Neuronal stem cell (in vitro differentiated cells): ENCODE measurements around the gene ZDHHC22.

ENCODE experiments used
- DNase-seq: peaks from one replicate; pipeline ENCODE4 v3.0.0-alpha.2; 2013; ENCODE audit warnings: low spot score
- H2AFZ ChIP-seq: one replicate; pipeline ENCODE4 v1.6.1; 2013; ENCODE audit warnings: mild to moderate bottlenecking, low read length, inconsistent platforms
- H2AK5ac ChIP-seq: 2 replicates; pipeline ENCODE4 v1.6.1; 2013; ENCODE audit warnings: low read depth, mild to moderate bottlenecking, inconsistent platforms, low read length, moderate library complexity, mixed read lengths
- H2BK120ac ChIP-seq: 2 replicates; pipeline ENCODE4 v1.6.1; 2013; ENCODE audit warnings: low read depth, mild to moderate bottlenecking, inconsistent platforms, low read length, moderate library complexity, mixed read lengths
- H2BK12ac ChIP-seq: one replicate; pipeline ENCODE4 v1.6.1; 2013; ENCODE audit warnings: low read length, inconsistent platforms
- H2BK15ac ChIP-seq: 2 replicates; pipeline ENCODE4 v1.6.1; 2013; ENCODE audit warnings: mild to moderate bottlenecking, low read length, inconsistent platforms, mixed read lengths
- H2BK5ac ChIP-seq: one replicate; pipeline ENCODE4 v1.6.1; 2013; ENCODE audit warnings: inconsistent platforms, mild to moderate bottlenecking, low read length, moderate library complexity
- H3K14ac ChIP-seq: one replicate; pipeline ENCODE4 v1.6.1; 2013; ENCODE audit warnings: low read length, inconsistent platforms
- H3K18ac ChIP-seq: 2 replicates; pipeline ENCODE4 v1.6.1; 2013; ENCODE audit warnings: low read length, inconsistent platforms
- H3K23ac ChIP-seq: 2 replicates; pipeline ENCODE4 v1.6.1; 2013; ENCODE audit warnings: low read depth, mild to moderate bottlenecking, mixed read lengths, low read length, inconsistent platforms; ENCODE audit not compliant: poor library complexity
- H3K27ac ChIP-seq: replicated peaks from 3 replicates; pipeline ENCODE4 v1.5.1; 2013; ENCODE audit warnings: low read length, inconsistent platforms
- H3K27me3 ChIP-seq, 3 experiments: 2 replicates each; pipeline ENCODE4 v1.6.1; 2013; ENCODE audit warnings: low read length in 3 of 3, mild to moderate bottlenecking in 2 of 3, inconsistent platforms in 1 of 3, low read depth in 1 of 3, mixed read lengths in 1 of 3, moderate library complexity in 1 of 3; ENCODE audit not compliant: control insufficient read depth in 3 of 3, insufficient read depth in 3 of 3
- H3K36me3 ChIP-seq, 2 donors: replicated peaks in 1 of 2; 2 replicates each; pipeline ENCODE4 v1.6.1; 2013; ENCODE audit warnings: low read length in 2 of 2; ENCODE audit not compliant: control insufficient read depth in 2 of 2, insufficient read depth in 2 of 2
- H3K4ac ChIP-seq: 2 replicates; pipeline ENCODE4 v1.6.1; 2013; ENCODE audit warnings: inconsistent platforms, mild to moderate bottlenecking, low read length, moderate library complexity
- H3K4me1 ChIP-seq, 2 donors: 1 replicate in 1 of 2; 2 replicates in 1 of 2; pipeline ENCODE4 v1.6.1; 2013; ENCODE audit warnings: low read length in 2 of 2, low read depth in 1 of 2; ENCODE audit not compliant: control insufficient read depth in 2 of 2, insufficient read depth in 1 of 2
- H3K4me2 ChIP-seq: one replicate; pipeline ENCODE4 v1.6.1; 2013; ENCODE audit warnings: mild to moderate bottlenecking, low read length, inconsistent platforms; ENCODE audit not compliant: insufficient read depth, poor library complexity, severe bottlenecking
- H3K4me3 ChIP-seq, 2 donors: 2 replicates each; pipeline ENCODE4 v1.5.1; 2013; ENCODE audit warnings: low read length in 2 of 2, mild to moderate bottlenecking in 2 of 2, inconsistent platforms in 1 of 2, moderate library complexity in 1 of 2
- H3K79me1 ChIP-seq: one replicate; pipeline ENCODE4 v1.6.1; 2013; ENCODE audit warnings: low read depth, mild to moderate bottlenecking, inconsistent platforms, low read length, moderate library complexity
- H3K9ac ChIP-seq: one replicate; pipeline ENCODE4 v1.6.1; 2013; ENCODE audit warnings: mild to moderate bottlenecking, low read depth, low read length, inconsistent platforms; ENCODE audit not compliant: poor library complexity
- H3K9me3 ChIP-seq, 2 donors: replicated peaks in 1 of 2; 2 replicates each; pipeline versions ENCODE3 to v1.6.1; 2013; ENCODE audit warnings: low read length in 2 of 2, mild to moderate bottlenecking in 2 of 2, inconsistent platforms in 1 of 2, low read depth in 1 of 2, mixed read lengths in 1 of 2, moderate library complexity in 1 of 2; ENCODE audit not compliant: control insufficient read depth in 2 of 2, insufficient read depth in 1 of 2
- H4K8ac ChIP-seq: one replicate; pipeline ENCODE4 v1.6.1; 2013; ENCODE audit warnings: low read depth, mild to moderate bottlenecking, inconsistent platforms, low read length, moderate library complexity
- H4K91ac ChIP-seq: one replicate; pipeline ENCODE4 v1.6.1; 2013; ENCODE audit warnings: low read length, low read depth, mild to moderate bottlenecking, inconsistent platforms; ENCODE audit not compliant: poor library complexity
- WGBS, 2 donors: extraction: QIAGEN DNeasy Blood & Tissue Kit; methylation state at CpG; one replicate each; pipeline ENCODE4 v1.1.7; 2013; ENCODE audit warnings: missing lambda C conversion rate in 2 of 2, mixed read lengths in 1 of 2; ENCODE audit not compliant: insufficient read length in 2 of 2, insufficient replicate concordance in 1 of 2; ENCODE audit errors: extremely low coverage in 2 of 2; 5-methylcytosine and 5-hydroxymethylcytosine counted together

Gene ZDHHC22

GRCh38 chr14:77170045-77170444 lies 28.5 kb upstream of the ZDHHC22 start:
- no peak for DNase-seq
- Histone ChIP-seq H3K27me3 (no peaks in the 10 kb centered on the region), H2BK15ac (no peak overlapping the region), H4K91ac (no peak overlapping the region), H2AFZ (no peak overlapping the region), H3K27ac (no peak overlapping the region), H2AK5ac (no peak overlapping the region), H3K23ac (no peak overlapping the region), H3K4me1 (no peaks in the 10 kb centered on the region), H3K4me3 (no peak overlapping the region), H3K36me3 (no peaks in the 10 kb centered on the region), H2BK120ac (no peak overlapping the region), H4K8ac (no peak overlapping the region), H2BK12ac (no peak overlapping the region), H3K9ac (no peak overlapping the region), H3K18ac (no peak overlapping the region), H2BK5ac (no peak overlapping the region), H3K4me2 (no peak overlapping the region), H3K79me1 (no peaks in the 10 kb centered on the region), H3K9me3 (peaks cover 0 to 8% of the 10 kb centered on the region in 2 donors), H3K4ac (no peak overlapping the region), H3K14ac (no peak overlapping the region)
- no CpG with 5 or more reads among the region's 3 CpGs for WGBS, 2 donors

GRCh38 chr14:77161011-77161410 lies 19.4 kb upstream of the ZDHHC22 start:
- H2AK5ac ChIP-seq, result peak overlapping the region; percentile 23
- no peak overlapping the region for H3K4me2 ChIP-seq
- no peak overlapping the region for H3K4me3 ChIP-seq
- H2BK120ac ChIP-seq, result no peak overlapping the region
- no peak overlapping the region for H3K27ac ChIP-seq
- peaks cover 0 to 9% (median 0%) of the 10 kb centered on the region in 3 experiments for H3K27me3 ChIP-seq
- peak overlapping the region; percentile 92 for H2BK12ac ChIP-seq
- H3K14ac ChIP-seq, result no peak overlapping the region
- no peak overlapping the region for H3K9ac ChIP-seq
- H3K4ac ChIP-seq, result no peak overlapping the region
- no peak overlapping the region for H2BK5ac ChIP-seq
- no peak overlapping the region for H2AFZ ChIP-seq
- H4K91ac ChIP-seq, result no peak overlapping the region
- H3K23ac ChIP-seq, result no peak overlapping the region
- H2BK15ac ChIP-seq, result peak overlapping the region; percentile 23
- peaks cover 15% of the 10 kb centered on the region in 2 donors for H3K4me1 ChIP-seq
- H3K79me1 ChIP-seq, result no peaks in the 10 kb centered on the region
- no peak for DNase-seq
- H4K8ac ChIP-seq, result no peak overlapping the region
- no peaks in the 10 kb centered on the region for H3K9me3 ChIP-seq
- H3K18ac ChIP-seq, result peak overlapping the region; percentile 54
- WGBS, 2 donors, result no CpG with 5 or more reads among the region's 4 CpGs
- no peaks in the 10 kb centered on the region for H3K36me3 ChIP-seq

- no peak overlapping the region for H3K9ac ChIP-seq
- H3K27ac ChIP-seq, result peak overlapping the region; percentile 57
- H3K36me3 ChIP-seq, result no peaks in the 10 kb centered on the region
- H3K4me2 ChIP-seq, result peak overlapping the region; percentile 29
- peak overlapping the region; percentile 3 for H2BK15ac ChIP-seq
- H2BK12ac ChIP-seq, result no peak overlapping the region
- no peak overlapping the region for H3K14ac ChIP-seq
- peak overlapping the region; percentile 68 for H2AFZ ChIP-seq
- peak overlapping the region in 1 of 2 donors; percentile 1 for H3K4me3 ChIP-seq
- no peak overlapping the region for H4K8ac ChIP-seq
- H2AK5ac ChIP-seq, result no peak overlapping the region
- DNase-seq, result no peak
- H3K4me1 ChIP-seq, result peaks cover 17 to 22% of the 10 kb centered on the region in 2 donors
- peaks cover 0 to 12% (median 0%) of the 10 kb centered on the region in 3 experiments for H3K27me3 ChIP-seq
- H4K91ac ChIP-seq, result no peak overlapping the region
- no peak overlapping the region for H3K23ac ChIP-seq
- no CpG with 5 or more reads among the region's 2 CpGs for WGBS, 2 donors
- no peaks in the 10 kb centered on the region for H3K79me1 ChIP-seq
- H3K4ac ChIP-seq, result no peak overlapping the region
- H2BK120ac ChIP-seq, result no peak overlapping the region
- H3K18ac ChIP-seq, result peak overlapping the region; percentile 35
- H2BK5ac ChIP-seq, result no peak overlapping the region
- no peaks in the 10 kb centered on the region for H3K9me3 ChIP-seq
These were observed 17.3 kb upstream of the ZDHHC22 start for GRCh38 chr14:77158882-77159255.

DNA sequence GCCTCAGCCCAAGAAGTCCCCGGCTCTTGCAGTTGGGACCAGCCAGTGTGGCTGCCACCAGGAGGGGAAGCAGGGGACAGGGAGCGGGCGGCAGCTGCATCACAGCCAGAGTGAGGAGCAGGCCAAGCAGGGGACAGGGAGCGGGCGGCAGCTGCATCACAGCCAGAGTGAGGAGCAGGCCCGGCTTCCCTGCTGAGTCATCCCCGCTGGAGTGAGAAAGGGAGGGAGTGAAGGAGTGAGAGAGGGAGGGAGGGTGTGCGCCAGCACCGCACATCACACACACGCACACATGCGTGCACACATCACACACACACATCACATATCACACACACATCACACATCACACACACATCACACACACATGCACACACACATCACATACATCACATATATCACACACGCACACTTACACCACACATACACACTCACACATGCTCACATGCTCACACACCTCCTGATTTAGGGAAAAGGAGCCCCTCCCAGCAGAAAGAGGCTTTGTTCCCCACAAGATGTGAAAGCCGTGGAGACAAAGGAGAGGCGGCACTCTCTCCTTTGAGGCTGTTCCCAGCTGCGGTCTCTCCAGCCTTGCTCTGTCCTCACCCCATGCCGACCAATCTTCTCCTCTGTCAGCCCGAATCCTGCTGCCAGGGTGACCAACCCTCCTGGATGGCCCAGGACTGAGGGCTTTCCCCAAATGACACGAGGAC lies 16.7 kb upstream of the ZDHHC22 start:
- Histone ChIP-seq H3K4ac (no peak overlapping the region), H3K4me3 (peak overlapping the region; percentile 35 to 62), H3K4me2 (peak overlapping the region; percentile 54), H3K27me3 (peaks cover 0 to 12% (median 0%) of the 10 kb centered on the region in 3 experiments), H4K91ac (no peak overlapping the region), H4K8ac (peak overlapping the region; percentile 67), H2BK5ac (no peak overlapping the region), H3K14ac (peak overlapping the region; percentile 11), H3K9ac (peak overlapping the region; percentile 39), H3K9me3 (no peaks in the 10 kb centered on the region), H2BK120ac (no peak overlapping the region), H3K27ac (peak overlapping the region; percentile 68), H2AK5ac (peak overlapping the region; percentile 10), H2AFZ (peak overlapping the region; percentile 68), H3K18ac (peak overlapping the region; percentile 84), H2BK12ac (peak overlapping the region; percentile 48), H3K23ac (no peak overlapping the region), H3K79me1 (no peaks in the 10 kb centered on the region), H3K4me1 (peaks cover 17 to 22% of the 10 kb centered on the region in 2 donors), H3K36me3 (no peaks in the 10 kb centered on the region), H2BK15ac (peak overlapping the region; percentile 3)
- no CpG with 5 or more reads among the region's 18 CpGs for WGBS, 2 donors
- DNase-seq, result peak; percentile 59
